Mucosa of descending colon (tissue), 3 donors: ENCODE measurements around the gene BIRC2. TPM values are rescaled to one million over a fixed set of nuclear protein-coding genes. Genes with fewer than 3 reads are reported as not detected.

Source experiments
- ATAC-seq: fragments of 200-7000 bp; cut with Tn5 transposase; one replicate; pipeline ENCODE4 v1.9.1; 2020; ENCODE audit warnings: mild to moderate bottlenecking, moderate library complexity
- DNase-seq, 3 donors: peaks; one replicate each; pipeline ENCODE4 v3.0.0-alpha.2; 2020
- H3K36me3 ChIP-seq: fragments of 200-600 bp; one replicate; pipeline ENCODE4 v1.8.0; 2021; ENCODE audit warnings: low read depth, mild to moderate bottlenecking
- H3K4me1 ChIP-seq: fragments of 200-600 bp; one replicate; pipeline ENCODE4 v1.8.0; 2021; ENCODE audit warnings: low read depth, mild to moderate bottlenecking
- H3K4me3 ChIP-seq: fragments of 200-600 bp; one replicate; pipeline ENCODE4 v1.8.0; 2021; ENCODE audit warnings: mild to moderate bottlenecking
- H3K9me3 ChIP-seq: fragments of 200-600 bp; one replicate; pipeline ENCODE4 v1.8.0; 2021; ENCODE audit warnings: mild to moderate bottlenecking
- CTCF ChIP-seq: fragments of 200-600 bp; IDR thresholded peaks from one replicate; pipeline ENCODE4 v1.8.0; 2022; ENCODE audit warnings: antibody characterized with exemption, mild to moderate bottlenecking
- intact Hi-C, 2 donors: fragments of 100-400 bp; cut with DNase I in 1 of 2; cut with micrococcal nuclease in 1 of 2; formaldehyde crosslinking; loops; one replicate each; pipeline versions ENCODE4 v1.11.0 to v1.11.1; 2022; cut with DNase I, micrococcal nuclease
- total RNA-seq, 3 donors: library from RNA; stranded (reverse); fragmentation: NEBNext Ultra II Directional in 2 of 3; extraction: Animal tissue kit (Norgen Biotek cat#: 25700) in 2 of 3; gene quantifications; one replicate each; pipeline versions ENCODE4 v1.2.1 to v1.2.4, GENCODE V29; 2021 to 2023
- donor health status: DM: no; HTN: no; CAD: no; lungs with moderate emphysema.
- donor health status: DM: no; HTN: no; CAD: no.
- donor health status: DM: no; HTN: yes; CAD: no.

The BIRC2 gene
- total RNA-seq, 3 donors from 2014 or later, result 42.8 to 55.0 (median 45.2) TPM

DNA sequence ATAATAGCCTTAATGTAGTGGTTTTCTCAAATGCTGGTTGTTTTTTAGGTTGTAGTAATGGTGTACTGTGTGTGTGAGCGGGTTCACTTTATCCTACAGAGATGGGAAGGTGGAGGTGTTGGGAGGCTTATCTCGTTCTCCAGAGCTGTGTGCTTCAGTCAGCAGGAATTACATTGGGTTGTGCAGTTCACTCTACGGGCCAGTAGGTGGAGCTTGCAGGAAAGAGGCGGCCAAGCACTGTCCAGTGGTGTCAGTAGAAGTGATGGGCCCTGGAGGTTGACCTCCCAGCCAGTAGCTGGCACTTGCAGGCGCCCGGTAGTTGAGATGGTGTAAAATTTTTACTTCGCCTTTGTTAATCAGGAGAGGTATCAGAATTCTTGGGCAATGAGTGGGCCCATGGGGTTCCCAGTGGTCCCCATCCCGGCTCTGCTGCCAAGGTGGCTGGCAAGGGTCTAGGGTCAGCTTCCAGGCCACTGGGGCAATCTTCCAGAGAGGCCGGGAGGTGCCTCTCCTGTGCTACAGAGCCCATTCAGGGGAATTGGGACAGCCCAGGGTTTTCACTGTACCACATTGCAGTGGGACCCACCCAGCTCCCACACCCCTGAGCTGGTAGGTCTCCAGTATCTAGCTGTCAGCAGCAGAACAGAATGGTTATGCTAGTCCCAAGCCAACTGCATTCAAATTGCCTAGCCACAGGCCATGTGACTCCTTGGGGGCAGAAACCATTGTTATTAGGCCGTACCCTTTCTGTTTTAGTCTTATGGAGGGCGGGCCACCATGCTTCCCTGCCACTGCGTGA, 43.9 kb downstream of the BIRC2 start:
- H3K36me3 ChIP-seq, result no peaks in the 10 kb centered on the region
- no peaks in the 10 kb centered on the region for H3K4me1 ChIP-seq
- no peak overlapping the region for H3K4me3 ChIP-seq
- H3K9me3 ChIP-seq, result no peaks in the 10 kb centered on the region
- intact Hi-C loops, result no loop called here
- DNase-seq (peak in 2 of 3 donors; percentile 70 to 76), ATAC-seq (peak; percentile 96)
- peak; percentile 69 for TF ChIP-seq CTCF

DNA sequence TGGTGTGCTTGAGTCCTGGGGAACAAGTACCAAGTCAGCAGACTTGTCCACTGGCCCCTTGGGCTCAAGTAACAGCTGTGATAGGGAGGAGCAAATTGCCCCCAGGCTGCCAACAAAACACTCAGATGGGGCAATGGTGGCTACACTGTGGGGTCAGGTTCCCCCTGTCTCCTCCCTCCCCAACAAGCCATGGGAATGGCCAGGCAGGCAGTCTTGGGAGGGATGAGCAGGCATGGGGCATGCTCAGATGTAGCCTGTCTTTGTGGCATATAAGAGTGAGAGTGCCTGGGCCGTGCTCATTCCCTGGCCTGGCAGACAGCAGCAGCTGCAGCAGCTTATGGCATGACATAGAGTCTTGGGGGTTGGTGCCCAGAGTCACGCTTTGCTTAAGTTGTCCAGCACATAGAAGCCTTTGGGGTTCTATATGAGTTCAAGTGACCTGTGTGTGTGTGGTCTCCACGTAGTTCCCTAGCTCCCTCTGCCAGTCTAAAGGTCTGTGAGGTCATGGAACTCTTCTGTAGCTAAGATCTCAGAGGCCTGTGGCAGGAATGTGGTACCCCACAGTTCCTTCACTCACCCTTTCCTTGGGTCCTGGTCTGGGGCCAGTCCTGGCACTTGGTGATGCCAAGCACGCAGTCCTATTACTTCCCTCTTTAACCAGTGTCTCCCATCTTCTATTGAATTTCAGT, 44.7 kb downstream of the BIRC2 start:
- no peak overlapping the region for H3K4me3 ChIP-seq
- intact Hi-C loops, result no loop called here
- no peaks in the 10 kb centered on the region for H3K36me3 ChIP-seq
- no peaks in the 10 kb centered on the region for H3K9me3 ChIP-seq
- TF ChIP-seq CTCF, result no peak
- no peak for ATAC-seq
- H3K4me1 ChIP-seq, result no peaks in the 10 kb centered on the region
- DNase-seq, result no peak

DNA sequence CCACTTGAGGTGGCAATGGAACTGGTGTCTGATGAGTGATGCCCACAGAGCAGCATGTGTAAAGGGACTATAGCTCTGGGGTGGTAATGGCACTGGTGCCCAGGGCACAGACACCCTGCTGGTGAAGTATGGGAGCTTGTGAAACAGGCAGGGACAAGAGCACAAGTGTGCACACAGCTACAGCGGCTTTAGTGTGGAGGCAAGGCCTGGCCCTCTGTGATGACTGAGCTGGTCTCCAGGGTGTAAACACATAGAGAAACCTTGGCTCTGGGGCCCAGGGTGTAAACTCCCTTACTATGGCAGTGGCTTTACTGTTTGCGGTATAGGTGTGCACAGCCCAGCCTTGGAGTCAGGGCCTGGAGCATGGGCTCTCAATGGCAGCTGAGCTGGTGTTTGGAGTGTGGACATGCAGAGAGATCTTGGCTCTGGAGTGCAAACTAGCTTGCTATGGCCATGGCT, 46.3 kb downstream of the BIRC2 start:
- Histone ChIP-seq H3K36me3 (no peaks in the 10 kb centered on the region), H3K9me3 (no peaks in the 10 kb centered on the region), H3K4me3 (no peak overlapping the region), H3K4me1 (no peaks in the 10 kb centered on the region)
- intact Hi-C loops, result no loop called here
- no peak for DNase-seq
- peak; percentile 25 for ATAC-seq
- TF ChIP-seq CTCF, result no peak

DNA sequence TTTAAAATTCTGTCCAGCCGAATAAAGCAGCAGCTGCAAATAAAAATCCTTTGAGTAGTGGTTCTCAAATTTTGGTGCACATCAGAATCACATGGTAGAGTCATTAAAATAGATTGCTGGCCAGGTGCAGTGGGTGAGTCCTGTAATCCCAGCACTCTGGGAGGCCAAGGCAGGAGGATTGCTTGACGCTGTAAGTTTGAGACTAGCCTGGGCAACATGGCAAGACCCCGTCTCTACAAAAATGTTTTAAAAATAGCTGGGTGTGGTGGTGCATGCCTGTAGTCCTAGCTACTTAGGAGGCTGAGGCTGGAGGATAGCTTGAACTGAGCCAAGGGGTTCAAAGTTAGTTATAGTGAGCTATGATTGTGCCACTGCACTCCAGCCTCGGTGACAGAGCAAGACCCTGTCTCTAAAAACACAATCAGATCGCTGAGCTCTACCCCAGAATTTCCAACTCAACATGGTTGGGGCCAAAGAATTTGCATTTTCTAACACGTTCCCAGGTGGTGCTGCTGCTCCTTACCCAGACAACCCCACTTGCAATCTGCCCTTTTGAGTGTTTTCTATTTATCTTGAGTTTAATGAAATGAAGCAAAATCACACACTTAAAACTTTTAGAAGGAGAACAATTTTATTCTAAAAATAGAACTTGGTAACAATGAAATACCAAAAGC, 48.8 kb downstream of the BIRC2 start:
- DNase-seq (no peak), ATAC-seq (no peak)
- H3K4me1 ChIP-seq, result no peaks in the 10 kb centered on the region
- no peaks in the 10 kb centered on the region for H3K9me3 ChIP-seq
- H3K4me3 ChIP-seq, result no peak overlapping the region
- H3K36me3 ChIP-seq, result no peaks in the 10 kb centered on the region
- intact Hi-C loops, result no loop called here
- no peak for TF ChIP-seq CTCF

DNA sequence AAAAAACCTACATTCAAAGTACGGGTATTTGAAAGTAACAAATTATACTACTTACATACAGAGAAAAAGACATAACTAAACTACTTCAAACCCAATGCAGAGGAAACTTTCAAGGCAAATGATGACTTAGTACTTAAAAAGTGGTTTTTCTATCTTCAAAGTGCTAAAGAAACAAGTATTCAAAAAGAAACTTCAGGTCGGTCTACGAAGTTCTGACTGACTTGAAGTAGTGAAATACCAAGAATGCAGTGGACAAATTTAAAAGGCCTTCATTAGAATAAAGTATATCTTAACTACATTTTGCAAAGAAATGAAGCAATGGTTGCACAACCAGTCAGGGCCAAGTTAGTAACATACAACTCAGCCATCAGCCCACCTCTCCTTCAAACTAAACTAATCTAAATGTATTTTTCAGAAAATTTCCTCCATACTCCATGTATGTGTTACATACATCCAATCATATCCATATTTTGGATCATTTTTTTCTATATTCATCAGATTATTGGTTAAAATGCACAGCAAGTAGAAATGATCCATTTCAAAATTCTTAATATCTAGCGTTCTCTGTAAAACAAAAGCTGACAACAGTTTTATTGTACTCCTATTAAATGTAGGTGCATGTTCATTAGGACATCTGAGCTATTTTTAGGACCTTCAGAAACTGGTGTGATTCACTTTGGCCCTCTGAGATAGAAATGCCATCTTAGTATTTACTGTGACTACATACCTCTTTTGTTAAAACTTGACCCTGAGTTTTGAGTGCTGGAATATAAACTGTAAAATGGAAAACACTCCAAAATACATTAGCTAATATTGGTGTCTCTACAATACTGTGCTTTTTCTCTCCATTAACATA, 49.9 kb downstream of the BIRC2 start:
- no peak for DNase-seq
- ATAC-seq, result no peak
- no peaks in the 10 kb centered on the region for H3K4me1 ChIP-seq
- no peaks in the 10 kb centered on the region for H3K9me3 ChIP-seq
- no peak overlapping the region for H3K4me3 ChIP-seq
- no peak for TF ChIP-seq CTCF
- H3K36me3 ChIP-seq, result peaks cover 4% of the 10 kb centered on the region
- intact Hi-C loops, result no loop called here
